Small intestine (tissue), 7 donors: ENCODE data around the gene VPS8. TPM values are rescaled to one million over a fixed set of nuclear protein-coding genes. Genes with fewer than 3 reads are reported as not detected.
A peak's percentile ranks its signal among the peaks of the same experiment; 100 is the strongest.

ENCODE experiments used
- DNase-seq, 2 donors: peaks; one replicate each; pipeline versions ENCODE4 v3.0.0 to v3.0.0-alpha.2; 2013
- FAIRE-seq: peaks from 2 replicates; lab custom pipeline; 2012; peaks lifted over from hg19 to GRCh38; lab: Jason Lieb, UNC
- H3K27ac ChIP-seq, 3 donors: one replicate each; pipeline ENCODE4 v1.5.1; 2013; ENCODE audit warnings: low read length in 2 of 3, mild to moderate bottlenecking in 2 of 3, control low read depth in 1 of 3, inconsistent platforms in 1 of 3, low read depth in 1 of 3, moderate library complexity in 1 of 3
- H3K27me3 ChIP-seq, 3 donors: one replicate each; pipeline ENCODE4 v1.6.1; 2013; ENCODE audit warnings: low read length in 3 of 3, inconsistent platforms in 1 of 3; ENCODE audit not compliant: control insufficient read depth in 3 of 3, insufficient read depth in 3 of 3
- H3K36me3 ChIP-seq, 3 donors: one replicate each; pipeline ENCODE4 v1.6.1; 2013; ENCODE audit warnings: low read length in 3 of 3, inconsistent platforms in 1 of 3, low read depth in 1 of 3, mild to moderate bottlenecking in 1 of 3, moderate library complexity in 1 of 3; ENCODE audit not compliant: control insufficient read depth in 3 of 3, insufficient read depth in 2 of 3
- H3K4me1 ChIP-seq, 3 donors: one replicate each; pipeline ENCODE4 v1.6.1; 2013; ENCODE audit warnings: low read length in 2 of 3, inconsistent platforms in 1 of 3, low read depth in 1 of 3, mild to moderate bottlenecking in 1 of 3, moderate library complexity in 1 of 3; ENCODE audit not compliant: control insufficient read depth in 3 of 3, insufficient read depth in 2 of 3
- H3K4me3 ChIP-seq, 3 donors: one replicate each; pipeline ENCODE4 v1.5.1; 2013; ENCODE audit warnings: low read length in 3 of 3, control low read depth in 1 of 3, inconsistent platforms in 1 of 3, low read depth in 1 of 3, mild to moderate bottlenecking in 1 of 3, moderate library complexity in 1 of 3
- H3K9me3 ChIP-seq, 2 donors: one replicate each; pipeline ENCODE4 v1.6.1; 2013; ENCODE audit warnings: low read depth in 1 of 2, low read length in 1 of 2; ENCODE audit not compliant: control insufficient read depth in 2 of 2, insufficient read depth in 1 of 2
- WGBS, 3 donors: extraction: QIAGEN DNeasy Blood & Tissue Kit; methylation state at CpG; one replicate each; pipeline ENCODE4 v1.1.7; 2013; 5-methylcytosine and 5-hydroxymethylcytosine counted together
- polyA plus RNA-seq, 4 donors: library from polyadenylated mRNA; stranded (reverse) in 3 of 4; unstranded in 1 of 4; fragments of 200-250 nt in 3 of 4; fragments of 120-200 nt in 1 of 4; gene quantifications; one replicate each; pipeline versions ENCODE4 v1.2.1 to v1.2.3, GENCODE V29; 2013
- donor health status: healthy with polysubstance abuse.
- donor health status: control.
- donor health status: control.
- donor health status: Bipolar disorder and iron deficiency.
- donor health status: healthy.

The VPS8 gene
- polyA plus RNA-seq, 4 donors, result 7.8 to 32.5 (median 9.2) TPM

DNA sequence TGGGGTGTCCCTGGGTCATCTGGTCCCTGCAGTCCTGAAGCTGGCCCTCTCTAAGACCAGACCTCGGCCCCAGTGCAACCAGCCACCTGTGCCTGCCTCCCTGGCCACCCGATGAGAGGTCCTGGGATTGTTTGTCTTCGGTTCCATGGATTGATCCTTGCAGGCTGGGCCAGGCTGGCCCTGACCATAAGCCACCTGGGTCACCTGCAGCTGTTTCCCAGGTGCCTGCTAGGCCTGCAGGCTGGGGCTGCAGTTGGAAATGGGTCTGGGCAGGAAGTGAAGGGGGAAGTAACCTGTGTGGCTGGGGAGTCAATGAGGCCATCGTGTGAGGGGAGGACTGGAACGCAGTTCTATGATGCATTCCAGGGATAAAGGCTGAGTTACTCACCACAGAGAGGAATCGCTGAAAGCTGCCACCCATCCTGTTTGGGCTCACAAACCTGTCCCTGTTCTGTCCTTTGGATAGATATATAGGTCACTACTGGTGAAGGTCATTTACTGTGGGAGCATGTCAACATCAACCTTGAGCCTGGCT, 30.9 kb upstream of the VPS8 start:
- no peak overlapping the region for H3K27ac ChIP-seq
- H3K9me3 ChIP-seq, result no peaks in the 10 kb centered on the region
- 68 to 83% (median 71%) methylated on average over 6 of the region's 6 CpGs for WGBS, 3 donors
- H3K27me3 ChIP-seq, result no peaks in the 10 kb centered on the region
- no peak for FAIRE-seq
- H3K36me3 ChIP-seq, result no peaks in the 10 kb centered on the region
- no peak for DNase-seq
- H3K4me3 ChIP-seq, result no peak overlapping the region
- peaks cover 0 to 7% (median 0%) of the 10 kb centered on the region in 3 donors for H3K4me1 ChIP-seq

- H3K4me1 ChIP-seq, result peaks cover 0 to 7% (median 2%) of the 10 kb centered on the region in 3 donors
- H3K9me3 ChIP-seq, result no peaks in the 10 kb centered on the region
- H3K27ac ChIP-seq, result no peak overlapping the region
- DNase-seq (no peak), FAIRE-seq (no peak)
- no peaks in the 10 kb centered on the region for H3K36me3 ChIP-seq
- WGBS, 3 donors, result 84 to 85% (median 85%) methylated on average over 4 of the region's 4 CpGs
- no peaks in the 10 kb centered on the region for H3K27me3 ChIP-seq
- no peak overlapping the region for H3K4me3 ChIP-seq
These were observed 30.2 kb upstream of the VPS8 start for GRCh38 chr3:184781801-184782200.

GRCh38 chr3:184783319-184783718, 28.6 kb upstream of the VPS8 start:
- H3K27ac ChIP-seq, result no peak overlapping the region
- no peaks in the 10 kb centered on the region for H3K36me3 ChIP-seq
- no peak for DNase-seq
- H3K9me3 ChIP-seq, result no peaks in the 10 kb centered on the region
- no peak for FAIRE-seq
- no peak overlapping the region for H3K4me3 ChIP-seq
- H3K27me3 ChIP-seq, result no peaks in the 10 kb centered on the region
- H3K4me1 ChIP-seq, result peaks cover 0 to 4% (median 4%) of the 10 kb centered on the region in 3 donors
- WGBS, 3 donors, result 96 to 98% (median 98%) methylated on average over 7 of the region's 7 CpGs

DNA sequence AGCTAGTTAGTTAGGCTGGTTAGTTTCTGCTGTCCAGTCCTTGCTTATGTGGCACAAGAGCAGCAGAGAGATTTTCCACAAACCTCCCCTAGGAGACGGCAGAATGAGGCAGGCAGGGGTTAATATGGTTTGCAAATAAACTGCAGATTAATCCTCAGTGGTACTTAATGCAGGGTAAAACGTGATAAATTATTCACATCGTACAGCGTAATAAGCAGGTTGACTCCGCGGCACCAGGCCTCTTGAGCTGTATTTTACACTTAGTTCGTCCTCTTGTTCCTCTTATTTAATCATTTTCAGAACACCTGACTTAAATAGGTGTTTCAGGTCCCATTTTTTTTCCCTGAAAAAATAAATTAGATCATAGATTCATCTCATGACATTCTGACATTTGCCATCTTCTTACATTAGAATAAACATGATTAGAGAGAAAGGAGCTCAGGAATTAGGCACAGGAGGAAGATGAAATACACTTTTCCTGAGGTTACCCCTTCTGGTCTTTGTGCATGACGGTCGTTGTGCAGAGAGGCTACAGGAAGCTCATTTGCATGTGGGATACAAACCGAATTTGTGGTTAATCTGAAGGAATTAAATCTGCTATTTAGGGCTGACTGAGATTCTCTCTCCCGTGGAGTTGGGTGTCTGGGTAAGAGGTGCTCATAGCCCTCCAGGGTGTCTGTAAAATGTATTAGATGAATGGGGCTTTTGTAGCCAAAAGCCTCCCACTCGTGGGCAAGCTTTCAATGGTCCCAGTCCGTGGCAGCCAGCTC, 27.1 kb upstream of the VPS8 start:
- Histone ChIP-seq H3K4me1 (peaks cover 0 to 4% (median 4%) of the 10 kb centered on the region in 3 donors), H3K9me3 (no peaks in the 10 kb centered on the region), H3K4me3 (no peak overlapping the region), H3K36me3 (no peaks in the 10 kb centered on the region), H3K27ac (no peak overlapping the region), H3K27me3 (no peaks in the 10 kb centered on the region)
- no peak for FAIRE-seq
- no peak for DNase-seq
- 59 to 71% (median 68%) methylated on average over 13 of the region's 13 CpGs for WGBS, 3 donors

- Histone ChIP-seq H3K36me3 (no peaks in the 10 kb centered on the region), H3K9me3 (no peaks in the 10 kb centered on the region), H3K4me1 (peaks cover 0 to 4% (median 4%) of the 10 kb centered on the region in 3 donors), H3K4me3 (no peak overlapping the region), H3K27me3 (no peaks in the 10 kb centered on the region), H3K27ac (peak overlapping the region in 1 of 3 donors; percentile 49)
- DNase-seq, result no peak
- 79 to 87% (median 81%) methylated on average over 12 of the region's 12 CpGs for WGBS, 3 donors
- FAIRE-seq, result no peak
These were observed 26.1 kb upstream of the VPS8 start for GRCh38 chr3:184785890-184786279.

GRCh38 chr3:184786280-184786941, 25.6 kb upstream of the VPS8 start:
- Histone ChIP-seq H3K27ac (peak overlapping the region in 2 of 3 donors; percentile 39 to 49), H3K9me3 (no peaks in the 10 kb centered on the region), H3K27me3 (no peaks in the 10 kb centered on the region), H3K36me3 (no peaks in the 10 kb centered on the region), H3K4me3 (no peak overlapping the region), H3K4me1 (peaks cover 0 to 5% (median 4%) of the 10 kb centered on the region in 3 donors)
- WGBS, 3 donors, result 30 to 50% (median 49%) methylated on average over 10 of the region's 10 CpGs
- DNase-seq, result no peak
- no peak for FAIRE-seq

DNA sequence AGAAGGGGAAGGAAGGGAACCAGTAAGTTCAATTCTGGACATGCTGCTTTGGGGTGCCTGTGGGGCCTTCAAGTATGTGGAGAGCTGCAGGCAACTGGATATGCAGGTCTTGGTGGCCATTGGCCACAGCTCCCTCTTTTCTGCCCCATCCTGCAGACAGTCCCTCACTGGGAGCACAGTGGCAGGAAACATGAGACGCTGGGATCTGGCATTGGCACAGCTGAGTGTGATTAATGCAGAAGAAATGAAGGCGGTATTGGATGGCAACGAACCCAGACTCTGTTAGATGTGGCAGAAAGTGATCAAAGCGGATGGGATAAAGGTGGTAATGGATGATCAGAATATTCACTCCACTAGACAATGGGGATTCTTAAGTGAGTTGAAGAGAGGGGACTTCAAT, 23.2 kb upstream of the VPS8 start:
- Histone ChIP-seq H3K27me3 (no peaks in the 10 kb centered on the region), H3K36me3 (no peaks in the 10 kb centered on the region), H3K4me3 (no peak overlapping the region), H3K27ac (no peak overlapping the region), H3K4me1 (peaks cover 0 to 6% (median 4%) of the 10 kb centered on the region in 3 donors), H3K9me3 (no peaks in the 10 kb centered on the region)
- no peak for FAIRE-seq
- no peak for DNase-seq
- 71 to 87% (median 79%) methylated on average over 4 of the region's 4 CpGs for WGBS, 3 donors

DNA sequence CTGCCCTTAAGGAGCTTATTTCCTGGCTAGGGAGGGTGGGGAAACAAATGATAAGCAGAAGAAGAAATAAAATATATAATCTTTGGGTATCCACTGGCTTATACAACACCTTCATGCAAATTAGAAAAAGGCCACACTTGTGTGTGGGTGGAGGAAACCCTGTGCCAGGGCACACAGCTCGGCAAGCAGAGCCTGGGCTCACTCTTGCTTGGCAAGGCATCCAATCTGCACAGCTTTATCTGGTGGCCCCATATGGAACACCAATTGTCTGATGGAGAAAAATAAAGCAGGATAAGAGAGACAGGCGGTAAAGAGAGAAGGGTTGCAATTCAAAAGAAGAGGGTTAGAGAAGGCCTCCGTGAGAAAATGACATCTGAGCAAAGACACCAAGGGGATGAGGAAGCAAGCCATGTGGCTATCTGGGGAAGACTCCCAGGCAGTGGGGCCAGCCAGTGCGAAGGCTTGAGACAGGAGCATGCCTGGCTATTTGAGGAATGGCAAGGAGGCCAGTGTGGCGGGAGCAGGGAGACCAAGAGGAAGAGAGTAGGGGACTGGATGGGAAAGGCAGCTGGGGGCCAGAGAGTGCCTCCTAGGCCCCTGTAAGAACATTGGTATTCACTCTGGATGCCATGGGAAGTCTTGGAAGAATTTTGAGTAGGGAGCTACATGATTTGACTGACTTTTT, 22.5 kb upstream of the VPS8 start:
- WGBS, 3 donors, result 65 to 78% (median 77%) methylated on average over 5 of the region's 5 CpGs
- DNase-seq (no peak), FAIRE-seq (no peak)
- H3K4me3 ChIP-seq, result no peak overlapping the region
- no peaks in the 10 kb centered on the region for H3K36me3 ChIP-seq
- H3K4me1 ChIP-seq, result peaks cover 0 to 6% (median 4%) of the 10 kb centered on the region in 3 donors
- H3K27me3 ChIP-seq, result no peaks in the 10 kb centered on the region
- no peak overlapping the region for H3K27ac ChIP-seq
- no peaks in the 10 kb centered on the region for H3K9me3 ChIP-seq
